HepG2 (cell line): ENCODE results near the gene C11orf24. TPM values are rescaled to one million over a fixed set of nuclear protein-coding genes. Genes with fewer than 3 reads are reported as not detected.

Experiments
- GATAD2A ChIP-seq: IDR thresholded peaks from 2 replicates; pipeline ENCODE4 v1.6.1; 2016
- HNF4A ChIP-seq: sonication (generic); formaldehyde crosslinking; IDR thresholded peaks from 2 replicates; pipeline ENCODE4 v1.4.0; 2020; ENCODE audit warnings: missing genetic modification reagents
- HOXA7 ChIP-seq: sonication (generic); formaldehyde crosslinking; IDR thresholded peaks from 2 replicates; pipeline ENCODE4 v1.8.1; 2022; ENCODE audit warnings: mild to moderate bottlenecking, missing genetic modification reagents, moderate library complexity
- KAT8 ChIP-seq: IDR thresholded peaks from 2 replicates; pipeline ENCODE4 v1.6.1; 2016; ENCODE audit warnings: missing genetic modification reagents, missing compliant biosample characterization
- KDM6A ChIP-seq: IDR thresholded peaks from 2 replicates; pipeline ENCODE4 v1.6.1; 2016; ENCODE audit warnings: low read depth
- MTA1 ChIP-seq: sonication (generic); formaldehyde crosslinking; IDR thresholded peaks from 2 replicates; pipeline ENCODE4 v1.4.0; 2020; ENCODE audit warnings: missing genetic modification reagents, mild to moderate bottlenecking, borderline replicate concordance
- MYNN ChIP-seq: sonication (generic); formaldehyde crosslinking; IDR thresholded peaks from 2 replicates; pipeline ENCODE4 v1.4.0; 2020; ENCODE audit warnings: mild to moderate bottlenecking, low read depth, missing genetic modification reagents
- RBFOX2 ChIP-seq: fragments of 200-400 bp; formaldehyde crosslinking; IDR thresholded peaks from 2 replicates; pipeline ENCODE4 v1.6.1; 2017; ENCODE audit warnings: low read depth, mild to moderate bottlenecking, low read length
- RFXANK ChIP-seq: IDR thresholded peaks from 2 replicates; pipeline ENCODE4 v1.6.1; 2016
- TARDBP ChIP-seq: sonication (generic); formaldehyde crosslinking; IDR thresholded peaks from 2 replicates; pipeline ENCODE4 v1.8.0; 2022; ENCODE audit warnings: mild to moderate bottlenecking, missing genetic modification reagents
- TBX2 ChIP-seq: sonication (generic); formaldehyde crosslinking; IDR thresholded peaks from 2 replicates; pipeline ENCODE4 v1.5.0; 2020; ENCODE audit warnings: missing genetic modification reagents, mild to moderate bottlenecking, borderline replicate concordance
- THYN1 ChIP-seq: sonication (generic); formaldehyde crosslinking; IDR thresholded peaks from 2 replicates; pipeline ENCODE4 v1.8.1; 2023; ENCODE audit warnings: low read depth, mild to moderate bottlenecking, moderate library complexity, missing genetic modification reagents, borderline replicate concordance
- ZEB1 ChIP-seq: IDR thresholded peaks from 2 replicates; pipeline ENCODE4 v1.6.1; 2012; ENCODE audit warnings: mild to moderate bottlenecking, low read depth, inconsistent platforms; ENCODE audit not compliant: insufficient replicate concordance
- ZFYVE20 ChIP-seq: sonication (generic); formaldehyde crosslinking; IDR thresholded peaks from 2 replicates; pipeline ENCODE4 v1.8.0; 2023; ENCODE audit warnings: low read depth, mild to moderate bottlenecking, moderate library complexity, missing genetic modification reagents, borderline replicate concordance
- ZKSCAN8 ChIP-seq: IDR thresholded peaks from 2 replicates; pipeline ENCODE4 v1.6.1; 2016; ENCODE audit warnings: borderline replicate concordance, missing genetic modification reagents, missing compliant biosample characterization
- ZNF136 ChIP-seq: sonication (generic); formaldehyde crosslinking; IDR thresholded peaks from 2 replicates; pipeline ENCODE4 v1.8.1; 2022; ENCODE audit warnings: low read depth, mild to moderate bottlenecking, moderate library complexity, missing genetic modification reagents
- ZNF256 ChIP-seq: sonication (generic); formaldehyde crosslinking; conservative IDR thresholded peaks from 2 replicates; pipeline ENCODE4 v1.4.0; 2020; ENCODE audit warnings: missing genetic modification reagents
- polyA plus RNA-seq, 8 experiments: library from polyadenylated mRNA; depleted of rRNA in 3 of 8; stranded (reverse) in 7 of 8; unstranded in 1 of 8; fragments of >200 nt; fragmentation: Illumina TruSeq in 4 of 8; extraction: Trizol in 4 of 8; gene quantifications; 2 replicates each; pipeline versions ENCODE4 v1.2.1 to v1.2.3, GENCODE V29; 2011 to 2016; ENCODE audit warnings: low read depth in 4 of 8, missing spikeins in 1 of 8, mixed read lengths in 1 of 8; ENCODE audit not compliant: insufficient read depth in 1 of 8
- total RNA-seq, 5 experiments: library from RNA; depleted of rRNA; stranded (reverse); fragments of >200 nt; fragmentation: Illumina TruSeq; extraction: Trizol; gene quantifications; 2 replicates each; pipeline ENCODE4 v1.2.3, GENCODE V29; 2016; ENCODE audit warnings: low read depth in 1 of 5
- TF ChIP-seq, protein P1 (sequence below): sonication (generic); formaldehyde crosslinking; IDR thresholded peaks from 2 replicates; pipeline ENCODE4 v1.4.0; 2020; ENCODE audit warnings: missing genetic modification reagents, mild to moderate bottlenecking, borderline replicate concordance
- TF ChIP-seq, protein P2 (sequence below): sonication (generic); formaldehyde crosslinking; IDR thresholded peaks from 2 replicates; pipeline ENCODE4 v1.4.0; 2020; ENCODE audit warnings: missing genetic modification reagents
- TF ChIP-seq, protein P3 (sequence below): IDR thresholded peaks from 2 replicates; pipeline ENCODE4 v1.6.1; 2016; ENCODE audit warnings: control low read depth
- TF ChIP-seq, protein P4 (sequence below): sonication (generic); formaldehyde crosslinking; IDR thresholded peaks from 2 replicates; pipeline ENCODE4 v1.5.0; 2020; ENCODE audit warnings: mild to moderate bottlenecking, missing genetic modification reagents, moderate library complexity

C11orf24 gene
- total and polyA plus RNA-seq, 2 of the 13 experiments (the other 11 are each of a cell fraction or from before 2014, with no cell fraction given): 52.9 to 55.5 TPM

DNA sequence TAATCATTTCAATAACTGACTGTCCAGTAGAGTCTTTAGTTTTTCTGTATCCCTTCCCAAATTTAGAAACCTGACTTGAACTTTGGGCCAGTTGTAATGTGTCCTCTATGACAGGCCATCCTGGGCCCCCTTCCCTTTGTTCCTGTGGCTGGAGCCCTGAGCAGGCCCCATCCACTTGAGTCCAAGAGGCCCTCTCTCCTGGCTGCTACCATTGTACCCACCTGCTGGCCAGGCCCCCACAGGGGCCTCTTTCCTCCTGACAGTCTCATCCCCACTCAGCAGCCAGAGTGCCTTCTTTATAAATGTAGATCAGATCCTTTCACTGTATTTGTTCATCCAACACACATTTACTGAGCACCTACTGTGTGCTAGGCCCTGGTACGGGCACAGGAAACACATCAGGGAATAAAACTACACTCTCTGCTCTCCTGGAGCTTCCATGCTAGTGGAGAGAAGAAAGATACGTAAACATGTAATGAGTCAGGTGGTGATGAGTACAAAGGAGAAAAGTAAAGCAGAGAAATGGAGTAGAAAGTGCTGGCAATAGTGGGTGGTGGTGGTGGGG is 37.9 kb upstream of the C11orf24 start (continued):
- TF ChIP-seq ZNF136 (no peak), RFXANK (CRISPR knock-in tag) (no peak), THYN1 (CRISPR knock-in tag) (no peak), TARDBP (CRISPR knock-in tag) (peak; percentile 81), ZNF256 (no peak), TBX2 (CRISPR knock-in tag) (peak; percentile 43; the same call in 1 of the 2 replicates), ZEB1 (no peak), KDM6A (CRISPR knock-in tag) (peak; percentile 76), HNF4A (CRISPR knock-in tag) (peak; percentile 74), KAT8 (CRISPR knock-in tag) (peak; percentile 43; the same call in 1 of the 2 replicates), MTA1 (CRISPR knock-in tag) (no peak), ZKSCAN8 (CRISPR knock-in tag) (0 out of 2 replicates have a peak, but pooled peaks have one; percentile 47), RBFOX2 (0 out of 2 replicates have a peak, but pooled peaks have one; percentile 32), GATAD2A (peak; percentile 52), MYNN (CRISPR knock-in tag) (no peak), HOXA7 (CRISPR knock-in tag) (no peak), ZFYVE20 (no peak)
- TF ChIP-seq, protein P1, sequence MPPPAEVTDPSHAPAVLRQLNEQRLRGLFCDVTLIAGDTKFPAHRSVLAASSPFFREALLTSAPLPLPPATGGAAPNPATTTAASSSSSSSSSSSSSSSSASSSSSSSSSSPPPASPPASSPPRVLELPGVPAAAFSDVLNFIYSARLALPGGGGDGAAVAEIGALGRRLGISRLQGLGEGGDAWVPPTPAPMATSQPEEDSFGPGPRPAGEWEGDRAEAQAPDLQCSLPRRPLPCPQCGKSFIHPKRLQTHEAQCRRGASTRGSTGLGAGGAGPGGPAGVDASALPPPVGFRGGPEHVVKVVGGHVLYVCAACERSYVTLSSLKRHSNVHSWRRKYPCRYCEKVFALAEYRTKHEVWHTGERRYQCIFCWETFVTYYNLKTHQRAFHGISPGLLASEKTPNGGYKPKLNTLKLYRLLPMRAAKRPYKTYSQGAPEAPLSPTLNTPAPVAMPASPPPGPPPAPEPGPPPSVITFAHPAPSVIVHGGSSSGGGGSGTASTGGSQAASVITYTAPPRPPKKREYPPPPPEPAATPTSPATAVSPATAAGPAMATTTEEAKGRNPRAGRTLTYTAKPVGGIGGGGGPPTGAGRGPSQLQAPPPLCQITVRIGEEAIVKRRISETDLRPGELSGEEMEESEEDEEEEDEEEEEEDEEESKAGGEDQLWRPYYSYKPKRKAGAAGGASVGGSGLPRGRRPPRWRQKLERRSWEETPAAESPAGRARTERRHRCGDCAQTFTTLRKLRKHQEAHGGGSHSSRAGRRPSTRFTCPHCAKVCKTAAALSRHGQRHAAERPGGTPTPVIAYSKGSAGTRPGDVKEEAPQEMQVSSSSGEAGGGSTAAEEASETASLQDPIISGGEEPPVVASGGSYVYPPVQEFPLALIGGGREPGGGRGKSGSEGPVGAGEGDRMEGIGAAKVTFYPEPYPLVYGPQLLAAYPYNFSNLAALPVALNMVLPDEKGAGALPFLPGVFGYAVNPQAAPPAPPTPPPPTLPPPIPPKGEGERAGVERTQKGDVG (CRISPR knock-in tag): no peak
- TF ChIP-seq, protein P2, sequence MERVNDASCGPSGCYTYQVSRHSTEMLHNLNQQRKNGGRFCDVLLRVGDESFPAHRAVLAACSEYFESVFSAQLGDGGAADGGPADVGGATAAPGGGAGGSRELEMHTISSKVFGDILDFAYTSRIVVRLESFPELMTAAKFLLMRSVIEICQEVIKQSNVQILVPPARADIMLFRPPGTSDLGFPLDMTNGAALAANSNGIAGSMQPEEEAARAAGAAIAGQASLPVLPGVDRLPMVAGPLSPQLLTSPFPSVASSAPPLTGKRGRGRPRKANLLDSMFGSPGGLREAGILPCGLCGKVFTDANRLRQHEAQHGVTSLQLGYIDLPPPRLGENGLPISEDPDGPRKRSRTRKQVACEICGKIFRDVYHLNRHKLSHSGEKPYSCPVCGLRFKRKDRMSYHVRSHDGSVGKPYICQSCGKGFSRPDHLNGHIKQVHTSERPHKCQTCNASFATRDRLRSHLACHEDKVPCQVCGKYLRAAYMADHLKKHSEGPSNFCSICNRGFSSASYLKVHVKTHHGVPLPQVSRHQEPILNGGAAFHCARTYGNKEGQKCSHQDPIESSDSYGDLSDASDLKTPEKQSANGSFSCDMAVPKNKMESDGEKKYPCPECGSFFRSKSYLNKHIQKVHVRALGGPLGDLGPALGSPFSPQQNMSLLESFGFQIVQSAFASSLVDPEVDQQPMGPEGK (CRISPR knock-in tag): peak; percentile 65
- TF ChIP-seq, protein P3, sequence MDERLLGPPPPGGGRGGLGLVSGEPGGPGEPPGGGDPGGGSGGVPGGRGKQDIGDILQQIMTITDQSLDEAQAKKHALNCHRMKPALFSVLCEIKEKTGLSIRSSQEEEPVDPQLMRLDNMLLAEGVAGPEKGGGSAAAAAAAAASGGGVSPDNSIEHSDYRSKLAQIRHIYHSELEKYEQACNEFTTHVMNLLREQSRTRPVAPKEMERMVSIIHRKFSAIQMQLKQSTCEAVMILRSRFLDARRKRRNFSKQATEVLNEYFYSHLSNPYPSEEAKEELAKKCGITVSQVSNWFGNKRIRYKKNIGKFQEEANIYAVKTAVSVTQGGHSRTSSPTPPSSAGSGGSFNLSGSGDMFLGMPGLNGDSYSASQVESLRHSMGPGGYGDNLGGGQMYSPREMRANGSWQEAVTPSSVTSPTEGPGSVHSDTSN (CRISPR knock-in tag): no peak
- TF ChIP-seq, protein P4, sequence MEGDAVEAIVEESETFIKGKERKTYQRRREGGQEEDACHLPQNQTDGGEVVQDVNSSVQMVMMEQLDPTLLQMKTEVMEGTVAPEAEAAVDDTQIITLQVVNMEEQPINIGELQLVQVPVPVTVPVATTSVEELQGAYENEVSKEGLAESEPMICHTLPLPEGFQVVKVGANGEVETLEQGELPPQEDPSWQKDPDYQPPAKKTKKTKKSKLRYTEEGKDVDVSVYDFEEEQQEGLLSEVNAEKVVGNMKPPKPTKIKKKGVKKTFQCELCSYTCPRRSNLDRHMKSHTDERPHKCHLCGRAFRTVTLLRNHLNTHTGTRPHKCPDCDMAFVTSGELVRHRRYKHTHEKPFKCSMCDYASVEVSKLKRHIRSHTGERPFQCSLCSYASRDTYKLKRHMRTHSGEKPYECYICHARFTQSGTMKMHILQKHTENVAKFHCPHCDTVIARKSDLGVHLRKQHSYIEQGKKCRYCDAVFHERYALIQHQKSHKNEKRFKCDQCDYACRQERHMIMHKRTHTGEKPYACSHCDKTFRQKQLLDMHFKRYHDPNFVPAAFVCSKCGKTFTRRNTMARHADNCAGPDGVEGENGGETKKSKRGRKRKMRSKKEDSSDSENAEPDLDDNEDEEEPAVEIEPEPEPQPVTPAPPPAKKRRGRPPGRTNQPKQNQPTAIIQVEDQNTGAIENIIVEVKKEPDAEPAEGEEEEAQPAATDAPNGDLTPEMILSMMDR: no peak
